HG02970 (cell line): ENCODE data around the gene DNAJB6.

Experiments
- ATAC-seq: cut with Tn5 transposase; IDR thresholded peaks from one replicate; pipeline ENCODE4 v1.9.1; 2021; ENCODE audit warnings: mild to moderate bottlenecking, moderate library complexity, moderate number of reproducible peaks; ENCODE audit not compliant: unreplicated experiment, low FRiP score

Gene DNAJB6

DNA sequence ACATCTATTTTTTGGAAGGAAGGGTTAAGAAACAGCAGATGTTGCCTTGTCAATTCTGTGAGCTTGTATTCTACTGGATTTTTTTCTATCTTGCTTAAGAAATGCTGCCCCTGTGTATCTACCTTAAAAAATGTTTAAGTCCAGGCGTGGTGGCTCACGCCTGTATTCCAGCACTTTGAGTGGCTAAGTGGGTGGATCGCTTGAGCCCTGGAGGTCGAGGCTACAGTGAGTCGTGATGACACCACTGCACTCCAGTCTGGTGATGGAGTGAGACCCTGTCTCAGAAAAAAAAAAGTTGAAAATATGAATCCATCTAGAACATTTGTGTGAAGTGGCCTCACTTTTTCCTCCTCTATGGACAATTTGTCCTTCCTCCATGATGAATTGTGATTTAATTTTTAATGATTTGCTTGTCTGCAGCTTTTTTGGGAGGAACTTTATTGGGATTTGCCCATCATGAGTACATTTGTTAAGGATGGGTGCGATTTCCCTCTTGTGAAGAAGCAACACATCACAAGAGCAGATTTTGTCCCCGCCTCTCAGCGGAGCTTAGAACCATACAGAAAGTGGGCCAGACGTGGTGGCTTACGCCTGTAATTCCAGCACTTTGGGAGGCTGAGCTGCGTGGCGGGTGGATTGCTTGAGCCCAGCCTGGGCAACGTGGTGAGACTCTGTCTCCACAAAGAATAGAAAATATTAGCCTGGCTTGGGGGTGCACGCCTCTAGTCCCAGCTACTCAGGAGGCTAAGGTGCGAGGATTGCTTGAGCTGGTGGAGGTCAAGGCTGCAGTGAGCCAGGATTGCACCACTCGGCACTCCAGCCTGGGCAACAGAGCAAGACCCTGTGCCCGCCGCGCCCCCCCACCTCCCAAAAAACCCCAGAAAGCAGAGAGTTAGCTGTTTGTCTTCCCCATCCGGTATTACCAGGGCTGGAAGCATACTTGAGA lies 57.7 kb downstream of the DNAJB6 start:
- no peak for ATAC-seq

- ATAC-seq, result no peak
Measured at GRCh38 chr7:157395206-157395605, 58.4 kb downstream of the DNAJB6 start.

DNA sequence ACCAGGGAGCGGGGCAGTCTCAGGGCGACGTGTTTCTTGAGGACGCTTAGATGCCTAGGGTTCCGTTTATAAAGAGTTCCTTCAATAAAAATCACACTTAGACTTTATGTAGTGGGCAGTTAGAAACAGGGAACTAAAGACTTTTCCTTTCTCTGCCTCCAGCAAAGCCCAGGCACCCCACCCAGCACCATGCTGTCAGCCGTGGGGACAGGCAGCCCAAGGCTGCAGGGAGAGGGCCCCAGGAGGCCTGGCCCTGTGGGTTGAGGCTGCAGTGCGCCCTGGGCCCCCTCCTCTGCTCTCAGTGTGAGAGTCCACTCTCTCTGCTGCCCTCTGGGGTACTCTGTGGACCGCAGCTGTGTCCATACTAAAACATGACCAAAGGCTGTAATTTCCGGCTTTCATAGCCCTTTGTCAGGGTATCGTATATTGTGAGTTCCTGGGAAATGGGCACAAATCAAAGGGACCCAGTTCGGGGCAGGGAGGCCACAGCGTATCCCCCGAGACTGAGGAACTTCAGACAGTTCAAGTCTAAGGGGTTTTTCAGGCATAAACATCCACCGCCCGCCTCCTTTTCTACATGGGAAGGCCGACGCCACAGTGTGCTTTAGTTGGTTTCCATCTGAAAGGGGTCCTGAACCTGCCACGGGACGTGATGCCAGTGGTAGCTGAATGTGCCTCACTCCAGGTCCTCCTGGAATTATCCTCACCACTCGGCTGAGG lies 59.7 kb downstream of the DNAJB6 start:
- ATAC-seq, result no peak

GRCh38 chr7:157397036-157397720 lies 60.4 kb downstream of the DNAJB6 start:
- ATAC-seq, result no peak

DNA sequence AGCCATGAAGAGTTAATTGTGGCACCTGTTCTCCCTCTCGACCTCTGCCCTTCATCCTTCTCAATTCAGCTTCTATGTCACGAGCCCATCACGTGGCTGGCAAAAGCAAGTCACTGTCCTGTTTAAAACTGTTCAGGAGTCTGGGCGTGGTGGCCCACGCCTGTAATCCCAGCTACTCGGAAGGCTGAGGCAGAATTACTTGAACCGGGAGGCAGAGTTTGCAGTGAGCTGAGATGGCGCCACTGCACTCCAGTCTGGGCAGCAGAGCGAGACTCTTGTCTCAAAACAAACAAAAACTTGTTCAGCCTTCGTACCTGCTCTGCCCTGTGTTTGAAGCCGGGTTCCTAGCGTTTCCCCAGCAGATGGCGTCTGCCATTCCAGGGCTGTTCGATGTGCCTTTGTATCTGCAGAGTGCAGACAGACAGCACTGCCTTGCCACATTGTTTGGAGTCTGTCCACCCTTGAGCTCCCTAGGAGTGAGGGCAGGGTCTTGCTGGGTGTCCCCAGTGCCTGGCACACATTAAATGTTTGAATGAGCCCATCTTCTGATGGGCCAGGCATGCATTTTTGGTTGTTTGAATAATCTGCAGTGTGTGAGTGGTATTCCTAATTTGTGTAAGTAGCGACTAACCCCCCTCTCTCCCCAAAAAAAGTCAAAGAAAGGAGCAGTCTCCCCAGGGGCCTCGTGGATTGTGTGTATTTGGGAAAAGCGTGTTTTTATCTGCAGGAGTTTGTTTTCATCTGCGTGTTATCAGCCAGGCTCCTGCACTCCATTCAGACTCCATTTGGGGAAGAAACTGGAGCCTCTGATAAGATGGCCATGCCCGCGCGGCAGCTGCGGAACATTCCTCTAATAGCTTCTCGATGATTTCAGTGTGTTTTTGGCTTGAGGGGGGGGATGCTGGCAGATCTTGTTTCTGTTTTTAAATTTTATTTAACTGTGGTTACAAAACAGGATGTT lies 61.2 kb downstream of the DNAJB6 start:
- no peak for ATAC-seq

DNA sequence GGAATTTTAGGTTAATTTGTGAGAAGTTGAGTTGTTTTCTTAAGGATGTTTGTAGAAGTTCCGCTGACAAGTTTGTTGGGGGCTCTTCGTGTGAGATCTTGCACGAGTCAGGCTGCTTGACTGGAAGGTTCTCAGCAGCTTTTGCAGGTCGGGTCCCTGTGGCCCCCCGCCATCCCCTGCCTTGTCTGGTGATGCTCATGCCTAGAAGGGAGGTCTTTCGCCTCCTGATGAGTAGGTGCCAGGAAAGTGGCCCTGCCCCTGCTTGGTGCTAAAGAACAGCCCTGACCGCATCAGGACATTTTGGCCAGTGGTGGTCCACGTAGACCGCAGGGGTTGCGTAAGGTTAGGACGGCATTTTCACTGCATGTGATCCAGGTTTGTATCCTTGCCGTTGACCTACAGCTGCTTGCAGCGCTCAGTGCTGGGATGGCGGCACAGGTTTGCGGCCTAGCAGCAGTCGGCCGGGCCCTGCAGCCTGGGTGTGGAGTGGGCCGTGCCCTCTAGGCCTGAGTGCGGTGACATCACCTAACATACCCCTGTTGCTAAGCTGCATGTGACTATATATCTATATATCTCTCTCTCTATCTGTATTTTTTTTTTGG lies 62.4 kb downstream of the DNAJB6 start:
- ATAC-seq, result no peak

GRCh38 chr7:157400171-157400860 lies 63.5 kb downstream of the DNAJB6 start:
- no peak for ATAC-seq

GRCh38 chr7:157401567-157402387 lies 65.0 kb downstream of the DNAJB6 start:
- ATAC-seq, result no peak

DNA sequence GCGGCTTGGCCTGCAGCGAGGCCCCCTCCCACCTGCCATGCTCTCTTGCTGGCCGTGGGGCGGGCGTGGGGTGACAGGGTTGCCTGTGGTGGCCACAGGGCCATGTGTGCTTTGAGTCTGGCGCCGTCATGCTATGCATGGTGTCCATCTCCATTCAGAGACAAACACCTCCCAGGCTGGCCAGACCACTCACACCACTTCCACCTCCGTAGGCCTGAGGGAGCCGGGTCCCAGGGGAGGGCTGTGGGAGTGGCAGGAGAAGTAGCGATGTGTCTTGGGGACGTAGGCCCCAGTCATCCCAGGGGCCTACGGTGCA lies 65.5 kb downstream of the DNAJB6 start:
- ATAC-seq, result no peak

GRCh38 chr7:157402911-157403534 lies 66.2 kb downstream of the DNAJB6 start:
- ATAC-seq, result no peak

GRCh38 chr7:157403646-157404401 lies 67.0 kb downstream of the DNAJB6 start:
- ATAC-seq, result no peak

DNA sequence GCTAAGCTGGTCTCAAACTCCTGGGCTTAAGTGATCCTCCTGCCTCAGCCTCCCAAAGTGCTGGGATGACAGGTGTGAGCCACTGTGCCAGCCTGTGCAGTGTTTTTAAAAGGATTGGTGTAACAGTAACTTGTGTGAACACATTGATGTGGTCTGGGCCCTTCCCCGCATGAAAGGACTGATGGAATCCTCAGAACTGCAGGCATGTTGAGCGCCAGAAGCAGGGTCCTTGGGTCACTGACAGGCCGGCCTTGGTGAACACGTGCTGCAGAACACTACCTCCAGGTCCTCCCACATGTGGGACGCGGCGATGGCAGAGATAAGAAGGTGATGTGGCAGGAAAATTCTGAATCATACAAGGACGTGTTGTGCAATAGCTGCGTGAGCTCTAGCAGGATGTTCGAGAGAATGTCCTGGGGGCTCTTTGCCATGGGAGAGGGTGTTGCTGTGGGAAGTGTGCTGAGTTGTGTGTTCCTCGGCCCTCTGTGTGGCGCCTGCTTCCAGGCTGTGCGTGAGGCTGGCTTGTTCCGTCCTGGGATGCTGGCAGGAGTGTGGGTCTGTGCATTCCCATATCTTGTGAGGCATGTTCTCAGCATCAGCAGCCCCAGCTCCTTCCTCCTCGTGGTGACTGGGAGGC lies 68.2 kb downstream of the DNAJB6 start:
- no peak for ATAC-seq

- no peak for ATAC-seq
Measured at GRCh38 chr7:157405501-157405900, 68.7 kb downstream of the DNAJB6 start.

DNA sequence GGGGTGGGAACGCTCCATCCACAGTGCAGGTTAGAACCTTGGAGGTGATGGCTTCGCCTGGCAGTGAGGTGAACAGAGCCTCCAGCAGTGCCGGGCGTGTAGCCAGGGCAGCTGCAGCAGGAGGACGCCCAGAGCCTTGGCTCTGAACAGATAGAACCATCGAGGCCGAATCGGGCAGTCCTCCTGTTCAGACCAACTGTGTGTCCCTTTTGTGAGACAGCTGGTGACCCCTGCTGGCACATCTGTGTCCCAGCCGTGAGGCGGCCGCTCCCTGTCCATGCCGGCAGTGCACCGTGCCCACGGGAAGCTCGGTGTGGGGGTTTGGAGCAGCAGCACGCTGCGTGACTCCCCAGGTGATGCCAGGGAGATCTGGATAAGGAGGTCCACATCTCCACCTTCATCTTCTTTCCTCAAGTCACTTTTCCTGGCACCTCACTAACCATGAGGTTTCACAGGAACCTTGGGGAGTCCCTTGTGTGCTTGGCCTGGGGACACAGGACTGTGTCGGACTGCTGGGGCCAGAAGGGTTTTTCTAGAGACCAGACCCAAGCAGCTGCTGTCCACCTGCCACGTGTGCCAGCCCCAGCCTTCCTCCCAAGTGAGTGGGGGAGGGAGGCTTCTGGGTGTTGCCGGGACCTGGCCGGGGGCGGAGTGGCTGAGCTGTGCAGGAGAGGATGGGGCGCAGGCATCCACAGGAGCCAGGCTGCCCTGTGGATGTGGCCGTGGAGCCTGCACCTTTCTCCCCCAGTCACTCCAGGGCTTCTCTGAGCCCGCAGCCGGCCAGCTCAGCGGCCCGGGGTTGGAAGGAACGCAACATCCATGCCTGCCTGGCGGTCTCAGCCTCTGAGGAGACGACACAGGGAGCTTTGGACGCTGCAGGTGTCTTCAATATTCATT lies 69.4 kb downstream of the DNAJB6 start:
- ATAC-seq, result no peak

DNA sequence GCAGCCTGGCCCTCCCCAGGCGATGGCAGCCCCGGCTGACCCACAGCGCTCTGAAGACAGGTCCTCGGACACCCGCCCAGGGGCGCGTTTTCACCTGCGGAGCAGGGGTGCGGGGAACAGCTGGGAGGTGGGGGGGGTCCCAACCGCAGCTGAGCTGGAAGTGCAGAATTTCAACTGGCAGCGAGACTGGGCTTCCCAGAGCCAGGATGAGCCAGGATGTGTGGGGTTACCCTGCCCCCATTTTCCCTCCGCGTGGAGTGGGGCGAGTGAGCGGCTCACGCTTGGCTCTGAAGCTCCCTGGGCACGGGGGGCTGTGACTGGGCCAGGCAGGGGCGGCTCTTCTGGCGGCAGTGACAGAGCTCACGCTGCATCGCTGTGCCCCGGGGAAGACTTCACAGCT lies 70.2 kb downstream of the DNAJB6 start:
- no peak for ATAC-seq
